ENCODE measurements around the gene ARFRP1.

Gene ARFRP1

DNA sequence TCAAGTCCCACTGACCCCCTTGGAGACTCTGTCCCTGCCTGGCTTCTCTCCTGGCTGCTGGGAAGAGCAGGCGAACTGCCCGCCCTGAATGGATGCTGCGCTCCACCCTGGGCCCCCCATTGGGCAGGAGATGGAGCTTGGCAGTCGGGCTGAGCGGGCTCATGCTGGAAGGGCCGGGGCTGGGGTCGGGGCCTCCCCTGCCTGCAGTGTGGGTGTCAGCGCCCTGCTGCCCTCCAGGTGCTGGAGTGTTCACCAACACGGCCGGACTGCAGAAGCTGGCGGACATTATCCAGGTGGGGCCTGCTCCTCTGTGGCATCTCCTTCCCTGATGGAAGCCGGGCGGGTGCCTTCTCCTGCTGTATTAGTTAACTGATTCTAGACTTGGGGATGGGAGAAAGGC lies 27.3 kb downstream of the ARFRP1 start:
- no peak for DNase-seq (ENCODE audit: low read depth)

DNA sequence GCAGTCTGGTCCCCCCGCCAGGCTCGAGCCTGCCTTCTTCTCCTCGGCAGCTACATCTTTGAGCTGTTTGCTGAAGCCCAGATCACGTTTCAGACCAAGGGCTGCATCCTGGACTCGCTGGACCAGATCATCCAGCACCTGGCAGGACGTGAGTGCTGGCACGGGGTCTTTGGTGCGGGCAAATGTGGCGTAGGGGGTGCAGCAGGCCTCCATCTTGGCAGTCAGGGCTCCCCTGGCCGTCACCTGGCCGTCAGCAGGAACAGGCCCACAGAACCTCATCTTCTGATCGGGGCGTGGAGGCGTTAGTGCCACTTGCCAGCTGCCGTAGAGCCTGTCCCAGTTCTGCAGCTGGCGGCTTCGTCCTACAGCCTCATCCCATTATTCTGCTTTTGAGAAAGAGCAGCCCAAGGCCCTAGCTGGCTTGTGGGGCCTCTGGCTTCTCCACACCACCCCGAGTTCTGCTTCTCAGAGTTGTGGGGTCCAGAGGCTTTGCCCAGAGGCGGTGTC lies 27.9 kb downstream of the ARFRP1 start:
- H3K4me3 ChIP-seq (ENCODE audit: low read length), result no peak overlapping the region
- TF ChIP-seq, protein P1, sequence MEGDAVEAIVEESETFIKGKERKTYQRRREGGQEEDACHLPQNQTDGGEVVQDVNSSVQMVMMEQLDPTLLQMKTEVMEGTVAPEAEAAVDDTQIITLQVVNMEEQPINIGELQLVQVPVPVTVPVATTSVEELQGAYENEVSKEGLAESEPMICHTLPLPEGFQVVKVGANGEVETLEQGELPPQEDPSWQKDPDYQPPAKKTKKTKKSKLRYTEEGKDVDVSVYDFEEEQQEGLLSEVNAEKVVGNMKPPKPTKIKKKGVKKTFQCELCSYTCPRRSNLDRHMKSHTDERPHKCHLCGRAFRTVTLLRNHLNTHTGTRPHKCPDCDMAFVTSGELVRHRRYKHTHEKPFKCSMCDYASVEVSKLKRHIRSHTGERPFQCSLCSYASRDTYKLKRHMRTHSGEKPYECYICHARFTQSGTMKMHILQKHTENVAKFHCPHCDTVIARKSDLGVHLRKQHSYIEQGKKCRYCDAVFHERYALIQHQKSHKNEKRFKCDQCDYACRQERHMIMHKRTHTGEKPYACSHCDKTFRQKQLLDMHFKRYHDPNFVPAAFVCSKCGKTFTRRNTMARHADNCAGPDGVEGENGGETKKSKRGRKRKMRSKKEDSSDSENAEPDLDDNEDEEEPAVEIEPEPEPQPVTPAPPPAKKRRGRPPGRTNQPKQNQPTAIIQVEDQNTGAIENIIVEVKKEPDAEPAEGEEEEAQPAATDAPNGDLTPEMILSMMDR (conservative IDR thresholded peaks at IDR 0.05; ENCODE audit: low read length), result no peak
- DNase-seq (ENCODE audit: low read depth), result no peak

More for the DNA sequence above, 27.3 kb downstream of the ARFRP1 start:
- H3K4me3 ChIP-seq (ENCODE audit: low read length), result no peak overlapping the region
- TF ChIP-seq, protein P1 (conservative IDR thresholded peaks at IDR 0.05; ENCODE audit: low read length), result no peak

DNA sequence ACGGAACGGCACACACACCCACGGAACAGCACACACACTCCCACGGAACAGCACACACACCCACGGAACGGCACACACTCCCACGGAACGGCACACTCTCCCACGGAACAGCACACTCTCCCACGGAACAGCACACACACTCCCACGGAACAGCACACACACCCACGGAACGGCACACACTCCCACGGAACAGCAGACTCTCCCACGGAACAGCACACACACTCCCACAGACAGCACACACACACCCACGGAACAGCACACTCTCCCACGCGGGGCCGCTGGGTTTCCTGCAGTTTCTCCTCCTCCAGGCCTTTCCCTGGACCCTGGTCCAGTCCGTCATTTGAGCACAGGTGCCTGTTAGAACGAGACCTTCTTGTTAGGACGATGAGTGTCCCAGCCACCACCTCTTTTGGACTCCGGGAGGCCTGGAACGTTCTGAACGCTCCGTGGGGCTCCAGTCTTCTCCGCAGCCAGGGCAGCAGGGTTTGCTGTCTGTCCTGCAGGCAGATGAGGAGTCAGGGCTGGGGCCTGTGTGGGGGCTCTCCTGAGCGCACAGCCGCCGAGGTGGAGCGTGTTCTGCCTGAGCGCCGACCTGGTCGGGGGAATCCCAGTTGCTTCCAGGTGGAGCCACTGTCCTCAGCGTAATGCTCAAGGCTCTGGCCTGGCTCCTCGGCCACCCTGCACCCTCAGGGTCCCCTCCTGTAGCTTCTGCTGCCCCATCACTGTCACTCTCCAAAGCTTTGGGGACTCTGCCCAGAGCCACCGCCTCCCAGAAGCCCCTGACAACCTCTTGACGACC lies 28.9 kb downstream of the ARFRP1 start:
- no peak for DNase-seq (ENCODE audit: low read depth)
- no peak overlapping the region for H3K4me3 ChIP-seq (ENCODE audit: low read length)
- TF ChIP-seq, protein P1 (conservative IDR thresholded peaks at IDR 0.05; ENCODE audit: low read length), result no peak

DNA sequence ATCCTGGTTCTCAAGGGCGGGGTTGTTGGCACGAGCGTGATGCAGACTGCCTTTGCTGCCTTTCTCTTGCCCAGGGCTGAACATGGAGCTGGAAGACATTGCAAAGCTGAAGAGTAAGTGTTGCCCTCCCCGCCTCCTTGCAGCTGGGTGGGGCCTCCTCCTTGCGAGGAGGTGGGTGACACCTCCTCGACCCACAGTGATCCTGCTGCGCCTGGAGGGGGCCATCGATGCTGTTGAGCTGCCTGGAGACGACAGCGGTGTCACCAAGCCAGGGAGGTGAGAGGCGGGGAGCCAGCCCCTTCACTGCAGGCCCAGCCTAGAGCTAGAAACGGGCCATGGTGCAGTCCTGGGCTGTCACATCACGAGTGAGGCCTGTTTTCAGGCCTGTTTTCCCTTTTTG lies 29.7 kb downstream of the ARFRP1 start:
- TF ChIP-seq, protein P1 (conservative IDR thresholded peaks at IDR 0.05; ENCODE audit: low read length), result no peak
- no peak for DNase-seq (ENCODE audit: low read depth)
- H3K4me3 ChIP-seq (ENCODE audit: low read length), result no peak overlapping the region

DNA sequence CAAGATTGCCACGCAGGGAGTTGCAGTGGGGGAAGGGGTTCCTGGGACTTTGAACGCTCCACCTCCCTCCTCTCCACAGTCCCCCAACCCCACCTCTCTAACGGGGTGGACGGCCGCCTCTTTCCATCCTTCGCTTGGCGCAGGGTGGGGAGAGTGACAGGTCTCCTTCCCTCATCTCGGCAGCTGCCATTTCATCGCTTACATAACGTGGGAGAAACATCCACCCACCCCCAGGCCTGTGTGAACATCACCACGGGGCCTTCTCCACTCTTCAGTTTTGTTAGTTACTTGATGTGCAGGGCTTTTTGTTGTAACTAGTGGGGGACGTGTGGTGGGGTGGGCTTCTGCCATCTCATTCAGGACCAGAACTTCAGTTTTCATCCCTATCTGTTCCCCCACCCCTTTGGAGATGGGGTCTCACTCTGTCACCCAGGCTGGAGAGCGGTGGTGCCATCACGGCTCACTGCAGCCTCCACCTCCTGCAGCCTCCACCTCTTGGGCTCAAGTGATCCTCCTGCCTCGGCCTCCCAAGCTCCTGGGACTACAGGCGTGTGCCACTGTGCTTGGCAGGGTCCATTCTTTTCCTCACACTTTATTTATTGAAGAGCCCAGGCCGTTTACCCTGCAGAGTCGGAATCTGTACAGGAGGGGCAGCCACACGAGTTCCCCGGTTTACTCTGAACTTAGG lies 32.0 kb downstream of the ARFRP1 start:
- DNase-seq (ENCODE audit: low read depth), result no peak
- TF ChIP-seq, protein P1 (conservative IDR thresholded peaks at IDR 0.05; ENCODE audit: low read length), result no peak
- H3K4me3 ChIP-seq (ENCODE audit: low read length), result no peak overlapping the region

DNA sequence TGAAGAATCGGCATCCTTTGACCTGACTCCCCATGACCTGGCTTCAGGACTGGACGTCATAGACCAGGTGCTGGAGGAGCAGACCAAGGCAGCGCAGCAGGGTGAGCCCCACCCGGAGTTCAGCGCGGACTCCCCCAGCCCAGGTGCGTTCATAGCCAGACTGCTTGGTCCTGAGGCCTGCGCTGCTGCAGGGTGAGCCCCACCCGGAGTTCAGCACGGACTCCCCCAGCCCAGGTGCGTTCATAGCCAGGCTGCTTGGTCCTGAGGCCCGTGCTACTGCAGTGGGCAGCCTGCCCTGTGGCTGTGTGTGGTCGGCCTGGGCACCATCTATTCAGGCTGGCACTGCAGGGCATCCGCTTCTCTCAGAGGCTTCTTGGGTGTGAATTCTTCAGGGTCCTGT lies 33.8 kb downstream of the ARFRP1 start:
- no peak overlapping the region for H3K4me3 ChIP-seq (ENCODE audit: low read length)
- TF ChIP-seq, protein P1 (conservative IDR thresholded peaks at IDR 0.05; ENCODE audit: low read length), result no peak
- no peak for DNase-seq (ENCODE audit: low read depth)

Measured in AG10803 (cell line).